SK-N-MC (cell line): ENCODE measurements around the gene ARHGEF17.
"Not testable (repeated sequence)": the region's sequence is repeated elsewhere in the genome, so short reads cannot be mapped to it uniquely, and the experiment has no call there.

ENCODE experiments used
- EZH2 ChIP-seq: fragments of 200-600 bp; sonication (generic); IDR thresholded peaks from one replicate; pipeline ENCODE4 v1.6.1; 2017; ENCODE audit warnings: antibody characterized with exemption
- FOXP2 ChIP-seq: optimal IDR thresholded peaks from 2 replicates; pipeline ENCODE3; 2011; ENCODE audit warnings: mild to moderate bottlenecking, moderate library complexity; ENCODE audit not compliant: insufficient read depth; ENCODE audit errors: extremely low read length, control extremely low read depth
- POLR2AphosphoS5 ChIP-seq: IDR thresholded peaks from 2 replicates; pipeline ENCODE4 v1.6.1; 2012; ENCODE audit warnings: mild to moderate bottlenecking, low read depth, low read length, borderline replicate concordance

GRCh38 chr11:73271478-73271865 is 36.6 kb upstream of the ARHGEF17 start:
- not testable (repeated sequence) for TF ChIP-seq EZH2, POLR2AphosphoS5, FOXP2
